ENCODE data around the gene PALS1. TPM values are rescaled to one million over a fixed set of nuclear protein-coding genes. Genes with fewer than 3 reads are reported as not detected.
A peak's percentile ranks its signal among the peaks of the same experiment; 100 is the strongest.

The PALS1 gene
- total RNA-seq, 2 experiments from 2014 or later: 9.5 to 10.2 TPM

DNA sequence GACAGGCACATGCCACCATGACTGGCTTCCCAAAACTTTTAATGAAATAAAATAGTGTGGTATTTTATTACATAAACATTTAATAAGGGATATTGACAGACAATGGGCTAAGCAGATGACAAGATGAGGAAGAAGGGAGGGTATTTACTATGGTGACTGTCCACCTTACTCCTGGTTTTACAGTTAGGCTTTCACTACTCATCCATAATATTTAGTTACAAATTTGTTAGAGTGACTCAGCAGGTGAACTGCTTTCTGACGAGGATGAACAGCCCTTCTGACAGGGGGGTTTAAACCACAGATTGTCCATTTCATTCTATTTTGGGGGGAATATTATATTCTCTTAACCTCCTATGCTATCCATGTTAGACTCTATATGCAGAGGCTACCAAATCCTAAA is 3.6 kb upstream of the PALS1 start:
- H3K36me3 Mint-ChIP-seq: no peaks in the 10 kb centered on the region
- ATAC-seq (ENCODE audit: low read depth) (no peak), DNase-seq (no peak)
- H3K27me3 Mint-ChIP-seq: peaks cover 30% of the 10 kb centered on the region
- H3K4me1 Mint-ChIP-seq: peaks cover 12% of the 10 kb centered on the region
- H3K27ac Mint-ChIP-seq: no peak overlapping the region
- POLR2A ChIA-PET: interaction anchor here (0.7 to 1.2 kb wide), 2 partner anchors 80 to 122 kb away, joined by 3 read pairs; partner anchors contain the start of gene ATP6V1D
- H3K9me3 Mint-ChIP-seq: no peaks in the 10 kb centered on the region
- no peak overlapping the region for H3K4me3 Mint-ChIP-seq

- no peak for DNase-seq
- Mint-ChIP-seq H3K27me3 (peaks cover 30% of the 10 kb centered on the region), H3K4me3 (no peak overlapping the region), H3K27ac (no peak overlapping the region), H3K36me3 (no peaks in the 10 kb centered on the region), H3K9me3 (no peaks in the 10 kb centered on the region), H3K4me1 (peaks cover 13% of the 10 kb centered on the region)
- ATAC-seq (ENCODE audit: low read depth): no peak
- POLR2A ChIA-PET: no interaction called here
These were observed 1.7 kb upstream of the PALS1 start for GRCh38 chr14:67239582-67239981.

- ATAC-seq (ENCODE audit: low read depth): peak; percentile 1
- H3K27ac Mint-ChIP-seq: no peak overlapping the region
These were observed 885 bp upstream of the PALS1 start for GRCh38 chr14:67240168-67240932.

GRCh38 chr14:67240978-67241410 is 241 bp upstream of the PALS1 start:
- Mint-ChIP-seq H3K27me3 (peaks cover 30% of the 10 kb centered on the region), H3K4me1 (peaks cover 14% of the 10 kb centered on the region), H3K27ac (peak overlapping the region; percentile 83), H3K4me3 (peak overlapping the region; percentile 90), H3K9me3 (no peaks in the 10 kb centered on the region), H3K36me3 (peaks cover 2% of the 10 kb centered on the region)
- peak; percentile 96 for ATAC-seq (ENCODE audit: low read depth)
- POLR2A ChIA-PET: interaction anchor here (0.7 kb wide), 1 partner anchor 1853 kb away, joined by 3 read pairs; no protein-coding TSS in a partner anchor
- DNase-seq: peak; percentile 96

More at GRCh38 chr14:67240168-67240932, 885 bp upstream of the PALS1 start:
- DNase-seq: peak; percentile 47
- peak overlapping the region; percentile 90 for H3K4me3 Mint-ChIP-seq
- H3K9me3 Mint-ChIP-seq: no peaks in the 10 kb centered on the region
- peaks cover 30% of the 10 kb centered on the region for H3K27me3 Mint-ChIP-seq
- POLR2A ChIA-PET: interaction anchor here (0.7 kb wide), 1 partner anchor 1853 kb away, joined by 3 read pairs; no protein-coding TSS in a partner anchor
- H3K4me1 Mint-ChIP-seq: peaks cover 14% of the 10 kb centered on the region
- peaks cover 2% of the 10 kb centered on the region for H3K36me3 Mint-ChIP-seq

DNA sequence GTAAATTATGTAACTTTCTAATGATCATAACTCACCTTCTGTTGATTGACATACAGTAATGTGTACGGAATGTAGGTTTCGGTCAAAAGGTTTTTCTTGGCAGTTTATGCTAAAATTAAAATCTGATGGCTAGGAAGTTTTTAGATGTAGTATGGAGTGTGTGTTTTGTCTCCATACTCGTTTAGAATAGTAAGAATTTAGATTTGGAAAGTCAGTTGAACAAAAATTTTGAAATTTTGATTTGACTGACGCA is 859 bp downstream of the PALS1 start:
- POLR2A ChIA-PET: no interaction called here

DNA sequence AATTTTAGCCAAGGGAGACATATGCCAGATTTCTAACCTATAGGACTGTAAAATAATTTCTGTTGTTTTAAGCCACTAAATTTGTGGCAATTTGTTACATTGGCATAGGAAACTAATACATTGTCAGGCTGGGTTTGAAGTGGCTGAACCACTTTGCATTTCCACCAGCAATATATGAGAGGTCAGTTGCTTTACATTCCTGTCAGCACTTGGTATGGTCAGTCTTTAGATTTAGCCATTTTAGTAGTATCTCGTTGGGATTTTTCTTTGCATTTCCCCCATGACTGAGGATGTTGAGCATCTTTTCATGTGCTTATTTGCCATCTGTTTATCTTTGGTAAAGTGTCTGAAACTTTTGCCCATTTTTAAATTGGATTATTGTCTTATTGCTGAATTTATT is 3.9 kb downstream of the PALS1 start:
- no peak overlapping the region for H3K27ac Mint-ChIP-seq
- H3K4me1 Mint-ChIP-seq: peaks cover 9% of the 10 kb centered on the region
- no peaks in the 10 kb centered on the region for H3K9me3 Mint-ChIP-seq
- POLR2A ChIA-PET: no interaction called here
- H3K36me3 Mint-ChIP-seq: peaks cover 2% of the 10 kb centered on the region
- peaks cover 2% of the 10 kb centered on the region for H3K27me3 Mint-ChIP-seq
- no peak for ATAC-seq (ENCODE audit: low read depth)
- no peak for DNase-seq
- no peak overlapping the region for H3K4me3 Mint-ChIP-seq

More for the DNA sequence above, 859 bp downstream of the PALS1 start:
- Mint-ChIP-seq H3K9me3 (no peaks in the 10 kb centered on the region), H3K36me3 (peaks cover 2% of the 10 kb centered on the region), H3K27ac (peak overlapping the region; percentile 72), H3K27me3 (peaks cover 27% of the 10 kb centered on the region), H3K4me1 (peaks cover 14% of the 10 kb centered on the region), H3K4me3 (peak overlapping the region; percentile 90)
- no peak for ATAC-seq (ENCODE audit: low read depth)
- DNase-seq: no peak

GRCh38 chr14:67251573-67252226 is 10.5 kb downstream of the PALS1 start:
- Mint-ChIP-seq H3K9me3 (no peaks in the 10 kb centered on the region), H3K27me3 (no peaks in the 10 kb centered on the region), H3K4me3 (no peak overlapping the region), H3K4me1 (no peaks in the 10 kb centered on the region), H3K36me3 (peaks cover 2% of the 10 kb centered on the region), H3K27ac (no peak overlapping the region)
- POLR2A ChIA-PET: no interaction called here
- no peak for ATAC-seq (ENCODE audit: low read depth)
- DNase-seq: no peak

DNA sequence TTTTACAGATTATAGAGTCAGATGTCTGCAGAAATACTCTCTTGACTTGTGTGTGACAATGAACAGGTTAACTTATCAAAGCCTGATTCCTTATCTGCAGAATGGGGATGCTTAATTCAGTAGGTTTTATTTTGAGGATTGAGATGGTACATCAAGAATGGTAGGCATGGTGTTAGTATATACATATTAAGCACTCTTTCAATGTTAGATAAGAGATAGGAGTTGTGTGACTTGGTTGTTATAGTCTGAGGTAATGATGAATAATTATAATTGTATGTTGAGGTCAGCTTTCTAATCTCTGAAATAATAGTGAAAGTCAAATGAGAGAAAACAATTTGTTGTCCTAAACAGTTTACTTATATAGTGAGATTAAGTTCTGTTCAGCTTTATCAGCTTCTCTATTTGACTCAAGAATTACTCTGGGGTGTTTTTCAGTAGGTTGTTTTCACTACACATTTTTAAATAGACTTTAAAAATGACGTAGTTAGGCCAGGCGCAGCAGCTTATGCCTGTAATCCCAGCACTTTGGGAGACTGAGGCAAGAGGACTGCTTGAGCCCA is 11.9 kb downstream of the PALS1 start:
- POLR2A ChIA-PET: no interaction called here

GRCh38 chr14:67257906-67258305 is 16.7 kb downstream of the PALS1 start:
- POLR2A ChIA-PET: no interaction called here
- Mint-ChIP-seq H3K4me1 (no peaks in the 10 kb centered on the region), H3K27me3 (no peaks in the 10 kb centered on the region), H3K9me3 (no peaks in the 10 kb centered on the region), H3K27ac (no peak overlapping the region), H3K36me3 (no peaks in the 10 kb centered on the region), H3K4me3 (no peak overlapping the region)
- DNase-seq (no peak), ATAC-seq (ENCODE audit: low read depth) (no peak)

More for the DNA sequence above, 11.9 kb downstream of the PALS1 start:
- H3K9me3 Mint-ChIP-seq: no peaks in the 10 kb centered on the region
- H3K27ac Mint-ChIP-seq: no peak overlapping the region
- H3K4me1 Mint-ChIP-seq: no peaks in the 10 kb centered on the region
- H3K27me3 Mint-ChIP-seq: no peaks in the 10 kb centered on the region
- no peak for DNase-seq
- H3K36me3 Mint-ChIP-seq: peaks cover 2% of the 10 kb centered on the region
- no peak for ATAC-seq (ENCODE audit: low read depth)
- H3K4me3 Mint-ChIP-seq: no peak overlapping the region

DNA sequence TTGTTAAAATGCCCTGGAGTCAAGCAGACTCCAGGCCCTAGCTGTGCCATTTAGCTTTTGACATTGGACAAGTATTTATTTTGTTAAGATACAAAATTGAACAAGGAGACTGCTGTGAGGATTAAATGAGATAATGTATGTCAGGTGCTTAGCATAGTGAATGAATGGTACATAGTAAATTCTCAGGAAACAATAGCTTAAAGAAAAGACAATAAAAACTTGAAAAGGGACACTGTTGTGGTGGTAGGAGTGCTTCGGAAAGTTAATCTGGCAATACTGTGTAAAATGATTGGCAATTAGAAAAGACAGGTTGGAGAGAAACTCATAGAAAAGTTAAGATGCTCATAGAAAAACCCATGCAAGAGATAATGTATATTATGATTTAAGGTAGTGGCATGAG is 19.7 kb downstream of the PALS1 start:
- ATAC-seq (ENCODE audit: low read depth): no peak
- H3K9me3 Mint-ChIP-seq: no peaks in the 10 kb centered on the region
- no peaks in the 10 kb centered on the region for H3K4me1 Mint-ChIP-seq
- H3K27ac Mint-ChIP-seq: no peak overlapping the region
- H3K4me3 Mint-ChIP-seq: no peak overlapping the region
- POLR2A ChIA-PET: interaction anchor here (0.6 kb wide), 1 partner anchor 638 kb away, joined by 6 read pairs; no protein-coding TSS in a partner anchor
- H3K36me3 Mint-ChIP-seq: no peaks in the 10 kb centered on the region
- DNase-seq: no peak
- no peaks in the 10 kb centered on the region for H3K27me3 Mint-ChIP-seq

DNA sequence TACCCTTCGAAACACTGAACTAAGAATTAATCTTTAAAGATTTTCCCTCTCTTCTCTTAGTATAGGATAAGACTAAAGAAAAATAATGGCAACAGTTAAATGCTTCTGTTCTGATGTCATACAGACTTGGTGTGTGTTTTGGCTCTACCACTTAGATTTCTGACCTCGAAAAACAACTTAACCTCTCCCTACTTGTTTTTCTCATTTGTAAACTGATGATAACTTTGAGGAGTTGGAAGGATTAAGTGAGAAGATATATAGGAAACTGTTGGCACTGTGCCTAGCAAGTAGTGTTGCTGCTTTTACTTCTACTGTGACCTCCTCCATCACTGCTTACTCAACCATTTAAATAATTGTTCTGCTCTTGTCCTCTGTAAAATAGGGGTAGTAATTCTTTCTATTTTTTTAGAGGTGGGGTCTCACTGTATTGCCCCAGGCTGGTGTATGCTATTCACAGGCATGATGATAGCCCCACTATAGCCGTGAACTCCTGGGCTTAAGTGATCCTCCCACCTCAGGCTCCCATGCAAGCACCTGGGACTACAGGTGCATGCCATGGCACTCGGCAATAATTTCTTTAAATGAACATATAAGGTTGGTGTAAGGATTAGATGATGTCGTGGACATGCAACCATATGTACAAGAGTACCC is 22.4 kb downstream of the PALS1 start:
- ATAC-seq (ENCODE audit: low read depth): no peak
- no peak overlapping the region for H3K4me3 Mint-ChIP-seq
- no peak overlapping the region for H3K27ac Mint-ChIP-seq
- no peak for DNase-seq
- POLR2A ChIA-PET: no interaction called here
- peaks cover 2% of the 10 kb centered on the region for H3K36me3 Mint-ChIP-seq
- H3K4me1 Mint-ChIP-seq: peaks cover 6% of the 10 kb centered on the region
- no peaks in the 10 kb centered on the region for H3K27me3 Mint-ChIP-seq
- no peaks in the 10 kb centered on the region for H3K9me3 Mint-ChIP-seq

DNA sequence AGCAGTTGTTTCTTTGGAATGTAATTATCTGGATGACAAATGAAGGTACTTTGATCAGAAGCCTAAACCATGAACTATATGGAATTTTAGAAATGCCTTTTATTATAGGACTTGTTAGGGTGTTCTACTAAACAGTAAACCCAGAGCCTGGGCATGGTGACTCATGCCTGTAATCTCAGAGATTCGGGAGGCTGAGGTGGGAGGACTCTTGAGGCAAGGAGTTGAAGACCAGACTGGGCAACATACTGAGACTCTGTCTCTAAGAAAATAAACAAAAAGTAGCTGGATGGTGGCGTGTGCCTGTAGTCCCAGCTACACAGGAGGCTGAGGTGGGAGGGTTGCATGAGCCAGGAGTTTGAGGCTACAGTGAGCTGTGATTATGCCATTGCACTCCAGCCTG is 23.9 kb downstream of the PALS1 start:
- ATAC-seq (ENCODE audit: low read depth) (no peak), DNase-seq (no peak)
- POLR2A ChIA-PET: no interaction called here
- Mint-ChIP-seq H3K4me1 (peaks cover 6% of the 10 kb centered on the region), H3K9me3 (no peaks in the 10 kb centered on the region), H3K36me3 (peaks cover 2% of the 10 kb centered on the region), H3K27ac (no peak overlapping the region), H3K4me3 (no peak overlapping the region), H3K27me3 (no peaks in the 10 kb centered on the region)

DNA sequence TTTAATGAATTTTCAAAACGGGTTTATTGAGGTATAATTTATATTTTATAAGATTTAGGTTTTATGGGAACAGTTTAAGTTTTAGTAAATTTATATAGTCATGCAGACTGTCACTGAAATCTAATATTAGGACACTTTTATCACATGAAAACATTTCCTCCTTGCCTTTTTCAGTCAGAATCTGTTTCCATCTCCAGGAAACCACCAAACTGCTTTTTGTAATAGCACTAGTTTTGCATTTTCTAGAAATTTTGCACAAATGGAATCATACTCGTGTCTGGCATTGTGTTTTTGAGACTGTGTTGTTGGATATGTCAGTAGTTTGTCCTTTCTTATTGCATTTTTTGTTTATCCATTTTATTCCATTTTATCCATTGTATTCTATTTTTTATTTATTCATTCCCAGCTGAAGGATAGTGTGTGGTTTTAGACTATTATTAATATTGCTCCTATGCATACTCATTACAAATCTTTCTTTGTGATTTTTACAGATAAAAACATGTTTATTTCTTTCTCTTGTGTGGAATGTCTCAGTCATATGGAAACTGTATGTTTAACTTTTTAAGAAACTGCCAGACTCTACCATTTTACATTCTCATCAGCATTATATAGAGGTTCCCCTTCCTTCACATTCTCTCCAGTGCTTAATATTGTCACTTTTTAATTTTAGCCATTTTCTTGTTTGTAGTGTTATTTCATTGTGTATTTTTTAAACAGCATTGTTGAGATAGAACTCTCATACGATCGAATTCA is 26.5 kb downstream of the PALS1 start:
- Mint-ChIP-seq H3K36me3 (peaks cover 11% of the 10 kb centered on the region), H3K9me3 (no peaks in the 10 kb centered on the region), H3K27ac (peak overlapping the region; percentile 11), H3K27me3 (no peaks in the 10 kb centered on the region), H3K4me1 (peaks cover 6% of the 10 kb centered on the region), H3K4me3 (no peak overlapping the region)
- no peak for DNase-seq
- POLR2A ChIA-PET: interaction anchor here (0.5 kb wide), 1 partner anchor 1248 kb away, joined by 3 read pairs; no protein-coding TSS in a partner anchor
- ATAC-seq (ENCODE audit: low read depth): no peak

Measured in activated naive CD8-positive, alpha-beta T cell treated with anti-CD3 and anti-CD28 coated beads, Interleukin-2, amount 10 ng/mL, durations not matched to agents 7 days and 5 days (primary cell).